ENCODE measurements around the gene ANKRD52. TPM values are rescaled to one million over a fixed set of nuclear protein-coding genes. Genes with fewer than 3 reads are reported as not detected.
A peak's percentile ranks its signal among the peaks of the same experiment; 100 is the strongest.

Gene ANKRD52
- total RNA-seq = 10 to 100 TPM; 15.2 to 21.0 TPM

- TF ChIP-seq CTCF (IDR thresholded peaks at IDR 0.05) = peak; percentile 30 to 95 (median 86)
- TF ChIP-seq POLR2A (IDR thresholded peaks at IDR 0.05) = peak in 2 of 3 donors; percentile 42 to 45
- Histone ChIP-seq H3K4me1 (peaks cover 27% of the 10 kb centered on the region), H3K9me3 (no peaks in the 10 kb centered on the region), H3K27me3 (no peaks in the 10 kb centered on the region), H3K27ac (peak within 1 kb of the TSS; percentile 76 to 89 (median 86)), H3K36me3 (replicated peaks in 1 of 2; ENCODE audit: insufficient read depth in 1 of 2, low read depth in 2 of 2) (peaks cover 0 to 11% of the 10 kb centered on the region in 2 donors), H3K4me3 (peak within 1 kb of the TSS; percentile 59 to 82)
- DNase-seq (peak; percentile 73 to 83 (median 75)), ATAC-seq (peak; percentile 96)
- intact Hi-C loops (cut with DNase I) = no loop called here
- 0% methylated on average over 2 to 72 of the region's 78 CpGs for WGBS, 2 donors
Measured at GRCh38 chr12:56258068-56258819, at the start of gene ANKRD52. Gene ANKRD52, minus strand, starts transcription at chr12:56258384. Its CDS starts 115 bp downstream, at chr12:56258269.

- Histone ChIP-seq H3K27me3 (no peaks in the 10 kb centered on the region), H3K9me3 (no peaks in the 10 kb centered on the region), H3K4me3 (no peak overlapping the region), H3K4me1 (no peaks in the 10 kb centered on the region), H3K27ac (no peak overlapping the region), H3K36me3 (replicated peaks in 1 of 2; ENCODE audit: insufficient read depth in 1 of 2, low read depth in 2 of 2) (peaks cover 0 to 12% of the 10 kb centered on the region in 2 donors)
- DNase-seq (no peak), ATAC-seq (no peak)
- WGBS, 2 donors = 94 to 97% methylated on average over 7 of the region's 7 CpGs
- intact Hi-C loops (cut with DNase I) = no loop called here
- no peak for TF ChIP-seq POLR2A (IDR thresholded peaks at IDR 0.05)
- no peak for TF ChIP-seq CTCF (IDR thresholded peaks at IDR 0.05)
Measured at GRCh38 chr12:56307221-56307965, 49.2 kb upstream of the ANKRD52 start.

GRCh38 chr12:56304872-56305590 lies 46.8 kb upstream of the ANKRD52 start:
- Histone ChIP-seq H3K9me3 (no peaks in the 10 kb centered on the region), H3K4me1 (peaks cover 18% of the 10 kb centered on the region), H3K36me3 (replicated peaks in 1 of 2; ENCODE audit: insufficient read depth in 1 of 2, low read depth in 2 of 2) (peaks cover 0 to 7% of the 10 kb centered on the region in 2 donors), H3K27me3 (no peaks in the 10 kb centered on the region), H3K4me3 (no peak overlapping the region), H3K27ac (no peak overlapping the region)
- DNase-seq (no peak), ATAC-seq (no peak)
- TF ChIP-seq POLR2A (IDR thresholded peaks at IDR 0.05) (no peak), CTCF (IDR thresholded peaks at IDR 0.05) (no peak)
- WGBS, 2 donors = 88 to 96% methylated on average over 8 of the region's 8 CpGs
- intact Hi-C loops (cut with DNase I) = no loop called here

GRCh38 chr12:56304276-56304675 lies 46.1 kb upstream of the ANKRD52 start:
- peaks cover 0 to 7% of the 10 kb centered on the region in 2 donors for H3K36me3 ChIP-seq (replicated peaks in 1 of 2; ENCODE audit: insufficient read depth in 1 of 2, low read depth in 2 of 2)
- no peaks in the 10 kb centered on the region for H3K9me3 ChIP-seq
- H3K4me3 ChIP-seq = no peak overlapping the region
- H3K27me3 ChIP-seq = no peaks in the 10 kb centered on the region
- no peak overlapping the region for H3K27ac ChIP-seq
- no peak for TF ChIP-seq CTCF (IDR thresholded peaks at IDR 0.05)
- no peak for TF ChIP-seq POLR2A (IDR thresholded peaks at IDR 0.05)
- intact Hi-C loops (cut with DNase I) = no loop called here
- H3K4me1 ChIP-seq = peaks cover 19% of the 10 kb centered on the region
- ATAC-seq (no peak), DNase-seq (no peak)
- 77 to 90% methylated on average over 2 to 3 of the region's 3 CpGs for WGBS, 2 donors
